Colonic mucosa (tissue), 4 donors: Measurements from ENCODE around the gene ING3. TPM values are rescaled to one million over a fixed set of nuclear protein-coding genes. Genes with fewer than 3 reads are reported as not detected.

Experiments used
- DNase-seq: peaks from one replicate; pipeline ENCODE4 v3.0.0-alpha.2; 2020
- H3K27ac ChIP-seq: fragments of 200-600 bp; one replicate; pipeline ENCODE4 v1.8.0; 2021
- H3K27me3 ChIP-seq: fragments of 200-600 bp; one replicate; pipeline ENCODE4 v1.8.0; 2021
- H3K36me3 ChIP-seq: fragments of 200-600 bp; one replicate; pipeline ENCODE4 v1.8.0; 2021
- H3K4me1 ChIP-seq: fragments of 200-600 bp; one replicate; pipeline ENCODE4 v1.8.0; 2021; ENCODE audit warnings: mild to moderate bottlenecking
- H3K4me3 ChIP-seq: fragments of 200-600 bp; one replicate; pipeline ENCODE4 v1.8.0; 2021
- H3K9ac ChIP-seq, 2 donors: one replicate each; pipeline ENCODE4 v1.7.0; 2013; ENCODE audit warnings: control low read depth in 2 of 2, low read depth in 2 of 2, low read length in 2 of 2
- H3K9me3 ChIP-seq: fragments of 200-600 bp; one replicate; pipeline ENCODE4 v1.8.0; 2021
- CTCF ChIP-seq: fragments of 200-600 bp; IDR thresholded peaks from one replicate; pipeline ENCODE4 v1.8.0; 2022; ENCODE audit warnings: antibody characterized with exemption, mild to moderate bottlenecking
- intact Hi-C: fragments of 100-400 bp; cut with DNase I; formaldehyde crosslinking; loops from one replicate; pipeline ENCODE4 v1.14.1; 2022
- total RNA-seq, 2 donors: library from RNA; stranded (reverse); fragmentation: NEBNext Ultra II Directional in 1 of 2; extraction: Animal tissue kit (Norgen Biotek cat#: 25700) in 1 of 2; gene quantifications; one replicate each; pipeline ENCODE4 v1.2.1, GENCODE V29; 2021
- donor health status: healthy.
- donor health status: DM: no; HTN: no; CAD: no.
- donor health status: DM: no; HTN: no; CAD: no.

Gene ING3
- total RNA-seq, 2 donors from 2014 or later: 12.7 to 13.6 TPM

GRCh38 chr7:120988591-120989256, 38.1 kb downstream of the ING3 start, which contains the start of gene CPED1:
Gene CPED1, plus strand, starts transcription at chr7:120988711. Its CDS starts 911 bp downstream, at chr7:120989622.
- no peaks in the 10 kb centered on the region for H3K9me3 ChIP-seq
- intact Hi-C loops: loop anchor here (2.0 kb wide), 1 partner anchor 92 kb away; no protein-coding TSS in a partner anchor
- H3K27ac ChIP-seq: peak within 1 kb of the TSS; percentile 75
- TF ChIP-seq CTCF: no peak
- H3K4me3 ChIP-seq: peak within 1 kb of the TSS; percentile 33
- no peaks in the 10 kb centered on the region for H3K27me3 ChIP-seq
- H3K4me1 ChIP-seq: peaks cover 5% of the 10 kb centered on the region
- H3K9ac ChIP-seq: peak within 1 kb of the TSS; percentile 15 to 68
- peak; percentile 73 for DNase-seq
- H3K36me3 ChIP-seq: no peaks in the 10 kb centered on the region

- TF ChIP-seq CTCF: no peak
- no peak for DNase-seq
- Histone ChIP-seq H3K4me1 (peaks cover 5% of the 10 kb centered on the region), H3K36me3 (no peaks in the 10 kb centered on the region), H3K9me3 (no peaks in the 10 kb centered on the region), H3K27me3 (no peaks in the 10 kb centered on the region), H3K27ac (peak overlapping the region; percentile 75), H3K4me3 (peak overlapping the region; percentile 33), H3K9ac (peak overlapping the region; percentile 15 to 68)
- intact Hi-C loops: loop anchor here (2.0 kb wide), 1 partner anchor 91 kb away; no protein-coding TSS in a partner anchor
Observed at GRCh38 chr7:120989257-120990220, 39.0 kb downstream of the ING3 start.

GRCh38 chr7:120990468-120991118, 40.0 kb downstream of the ING3 start:
- Histone ChIP-seq H3K9ac (peak overlapping the region in 1 of 2 donors; percentile 48), H3K27me3 (no peaks in the 10 kb centered on the region), H3K9me3 (no peaks in the 10 kb centered on the region), H3K36me3 (no peaks in the 10 kb centered on the region), H3K27ac (peak overlapping the region; percentile 53), H3K4me1 (peaks cover 5% of the 10 kb centered on the region), H3K4me3 (no peak overlapping the region)
- DNase-seq: no peak
- intact Hi-C loops: no loop called here
- TF ChIP-seq CTCF: no peak

GRCh38 chr7:120991161-120991560, 40.6 kb downstream of the ING3 start:
- Histone ChIP-seq H3K4me3 (no peak overlapping the region), H3K36me3 (no peaks in the 10 kb centered on the region), H3K27ac (peak overlapping the region; percentile 53), H3K9ac (no peak overlapping the region), H3K9me3 (no peaks in the 10 kb centered on the region), H3K27me3 (no peaks in the 10 kb centered on the region), H3K4me1 (peaks cover 5% of the 10 kb centered on the region)
- intact Hi-C loops: no loop called here
- TF ChIP-seq CTCF: no peak
- no peak for DNase-seq

- Histone ChIP-seq H3K27ac (peak overlapping the region; percentile 53), H3K9me3 (no peaks in the 10 kb centered on the region), H3K9ac (no peak overlapping the region), H3K27me3 (no peaks in the 10 kb centered on the region), H3K36me3 (no peaks in the 10 kb centered on the region), H3K4me1 (peaks cover 5% of the 10 kb centered on the region), H3K4me3 (no peak overlapping the region)
- no peak for TF ChIP-seq CTCF
- intact Hi-C loops: no loop called here
- no peak for DNase-seq
Observed at GRCh38 chr7:120991581-120991980, 41.0 kb downstream of the ING3 start.
